ENCODE results near the gene PROB1.

Gene PROB1

GRCh38 chr5:139394123-139394653 is 716 bp downstream of the PROB1 start:
- no peak for DNase-seq (ENCODE audit: low read depth)
- in situ Hi-C loops (cut with HindIII; ENCODE audit: low sequenced_read_pairs): no loop called here
- peak overlapping the region; percentile 14 for H3K4me3 ChIP-seq (ENCODE audit: low read depth, low read length)
- TF ChIP-seq CTCF (IDR thresholded peaks at IDR 0.05; ENCODE audit: low read depth, low read length, missing control alignments): peak; percentile 11

GRCh38 chr5:139393497-139394122 is 1.3 kb downstream of the PROB1 start:
- peak overlapping the region; percentile 4 for H3K4me3 ChIP-seq (ENCODE audit: low read depth, low read length)
- TF ChIP-seq CTCF (IDR thresholded peaks at IDR 0.05; ENCODE audit: low read depth, low read length, missing control alignments): no peak
- in situ Hi-C loops (cut with HindIII; ENCODE audit: low sequenced_read_pairs): no loop called here
- no peak for DNase-seq (ENCODE audit: low read depth)

GRCh38 chr5:139392678-139393496 is 2.0 kb downstream of the PROB1 start:
- peak; percentile 47 for TF ChIP-seq CTCF (IDR thresholded peaks at IDR 0.05; ENCODE audit: low read depth, low read length, missing control alignments)
- DNase-seq (ENCODE audit: low read depth): no peak
- H3K4me3 ChIP-seq (ENCODE audit: low read depth, low read length): peak overlapping the region; percentile 21
- in situ Hi-C loops (cut with HindIII; ENCODE audit: low sequenced_read_pairs): no loop called here

GRCh38 chr5:139392324-139392677 is 2.6 kb downstream of the PROB1 start:
- in situ Hi-C loops (cut with HindIII; ENCODE audit: low sequenced_read_pairs): no loop called here
- H3K4me3 ChIP-seq (ENCODE audit: low read depth, low read length): peak overlapping the region; percentile 21
- DNase-seq (ENCODE audit: low read depth): no peak
- TF ChIP-seq CTCF (IDR thresholded peaks at IDR 0.05; ENCODE audit: low read depth, low read length, missing control alignments): no peak

- TF ChIP-seq CTCF (IDR thresholded peaks at IDR 0.05; ENCODE audit: low read depth, low read length, missing control alignments): no peak
- no peak for DNase-seq (ENCODE audit: low read depth)
- no peak overlapping the region for H3K4me3 ChIP-seq (ENCODE audit: low read depth, low read length)
- in situ Hi-C loops (cut with HindIII; ENCODE audit: low sequenced_read_pairs): no loop called here
Measured at GRCh38 chr5:139391570-139392323, 3.2 kb downstream of the PROB1 start.
